ENCODE results near the gene MZF1.

The MZF1 gene

GRCh38 chr19:58559275-58560006 is 13.7 kb downstream of the MZF1 start (continued):
- TF ChIP-seq ZNF521 (tag by site-specific recombination; IDR thresholded peaks at IDR 0.05) (no peak), ZFHX2 (tag by site-specific recombination; conservative IDR thresholded peaks at IDR 0.05) (peak; percentile 91), HOXA7 (CRISPR knock-in tag; IDR thresholded peaks at IDR 0.05; ENCODE audit: borderline replicate concordance) (no peak), ZNF585B (tag by site-specific recombination; IDR thresholded peaks at IDR 0.05) (no peak), ZNF274 (IDR thresholded peaks at IDR 0.05; ENCODE audit: low read length) (no peak), ZNF274 (tag by site-specific recombination; IDR thresholded peaks at IDR 0.05; ENCODE audit: borderline replicate concordance) (no peak), SP7 (tag by site-specific recombination; IDR thresholded peaks at IDR 0.05) (peak; percentile 80; the same call in 1 of the 2 replicates), ZNF639 (tag by site-specific recombination; IDR thresholded peaks at IDR 0.05) (0 out of 2 replicates have a peak, but pooled peaks have one; percentile 69), ZNF776 (tag by site-specific recombination; IDR thresholded peaks at IDR 0.05; ENCODE audit: borderline replicate concordance) (no peak), ZNF138 (tag by site-specific recombination; IDR thresholded peaks at IDR 0.05; ENCODE audit: borderline replicate concordance) (no peak), ZNF221 (tag by site-specific recombination; IDR thresholded peaks at IDR 0.05; ENCODE audit: borderline replicate concordance) (no peak), ZNF404 (tag by site-specific recombination; IDR thresholded peaks at IDR 0.05) (no peak), ZNF155 (tag by site-specific recombination; IDR thresholded peaks at IDR 0.05) (no peak), IKZF3 (tag by site-specific recombination; IDR thresholded peaks at IDR 0.05) (no peak; the same call in 1 of the 2 replicates), ZNF202 (tag by site-specific recombination; IDR thresholded peaks at IDR 0.05; ENCODE audit: borderline replicate concordance) (no peak), ZNF362 (tag by site-specific recombination; IDR thresholded peaks at IDR 0.05) (no peak), ZNF26 (tag by site-specific recombination; IDR thresholded peaks at IDR 0.05) (no peak), ZNF292 (tag by site-specific recombination; IDR thresholded peaks at IDR 0.05; ENCODE audit: borderline replicate concordance, low read depth) (no peak)
- TF ChIP-seq, protein P1, sequence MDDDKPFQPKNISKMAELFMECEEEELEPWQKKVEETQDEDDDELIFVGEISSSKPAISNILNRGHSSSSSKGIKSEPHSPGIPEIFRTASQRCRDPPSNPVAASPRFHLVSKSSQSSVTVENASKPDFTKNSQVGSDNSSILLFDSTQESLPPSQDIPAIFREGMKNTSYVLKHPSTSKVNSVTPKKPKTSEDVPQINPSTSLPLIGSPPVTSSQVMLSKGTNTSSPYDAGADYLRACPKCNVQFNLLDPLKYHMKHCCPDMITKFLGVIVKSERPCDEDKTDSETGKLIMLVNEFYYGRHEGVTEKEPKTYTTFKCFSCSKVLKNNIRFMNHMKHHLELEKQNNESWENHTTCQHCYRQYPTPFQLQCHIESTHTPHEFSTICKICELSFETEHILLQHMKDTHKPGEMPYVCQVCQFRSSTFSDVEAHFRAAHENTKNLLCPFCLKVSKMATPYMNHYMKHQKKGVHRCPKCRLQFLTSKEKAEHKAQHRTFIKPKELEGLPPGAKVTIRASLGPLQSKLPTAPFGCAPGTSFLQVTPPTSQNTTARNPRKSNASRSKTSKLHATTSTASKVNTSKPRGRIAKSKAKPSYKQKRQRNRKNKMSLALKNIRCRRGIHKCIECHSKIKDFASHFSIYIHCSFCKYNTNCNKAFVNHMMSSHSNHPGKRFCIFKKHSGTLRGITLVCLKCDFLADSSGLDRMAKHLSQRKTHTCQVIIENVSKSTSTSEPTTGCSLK (tag by site-specific recombination; IDR thresholded peaks at IDR 0.05), result no peak
- TF ChIP-seq, protein P2, sequence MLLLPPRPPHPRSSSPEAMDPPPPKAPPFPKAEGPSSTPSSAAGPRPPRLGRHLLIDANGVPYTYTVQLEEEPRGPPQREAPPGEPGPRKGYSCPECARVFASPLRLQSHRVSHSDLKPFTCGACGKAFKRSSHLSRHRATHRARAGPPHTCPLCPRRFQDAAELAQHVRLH (tag by site-specific recombination; IDR thresholded peaks at IDR 0.05), result peak; percentile 86
- TF ChIP-seq, protein P3, sequence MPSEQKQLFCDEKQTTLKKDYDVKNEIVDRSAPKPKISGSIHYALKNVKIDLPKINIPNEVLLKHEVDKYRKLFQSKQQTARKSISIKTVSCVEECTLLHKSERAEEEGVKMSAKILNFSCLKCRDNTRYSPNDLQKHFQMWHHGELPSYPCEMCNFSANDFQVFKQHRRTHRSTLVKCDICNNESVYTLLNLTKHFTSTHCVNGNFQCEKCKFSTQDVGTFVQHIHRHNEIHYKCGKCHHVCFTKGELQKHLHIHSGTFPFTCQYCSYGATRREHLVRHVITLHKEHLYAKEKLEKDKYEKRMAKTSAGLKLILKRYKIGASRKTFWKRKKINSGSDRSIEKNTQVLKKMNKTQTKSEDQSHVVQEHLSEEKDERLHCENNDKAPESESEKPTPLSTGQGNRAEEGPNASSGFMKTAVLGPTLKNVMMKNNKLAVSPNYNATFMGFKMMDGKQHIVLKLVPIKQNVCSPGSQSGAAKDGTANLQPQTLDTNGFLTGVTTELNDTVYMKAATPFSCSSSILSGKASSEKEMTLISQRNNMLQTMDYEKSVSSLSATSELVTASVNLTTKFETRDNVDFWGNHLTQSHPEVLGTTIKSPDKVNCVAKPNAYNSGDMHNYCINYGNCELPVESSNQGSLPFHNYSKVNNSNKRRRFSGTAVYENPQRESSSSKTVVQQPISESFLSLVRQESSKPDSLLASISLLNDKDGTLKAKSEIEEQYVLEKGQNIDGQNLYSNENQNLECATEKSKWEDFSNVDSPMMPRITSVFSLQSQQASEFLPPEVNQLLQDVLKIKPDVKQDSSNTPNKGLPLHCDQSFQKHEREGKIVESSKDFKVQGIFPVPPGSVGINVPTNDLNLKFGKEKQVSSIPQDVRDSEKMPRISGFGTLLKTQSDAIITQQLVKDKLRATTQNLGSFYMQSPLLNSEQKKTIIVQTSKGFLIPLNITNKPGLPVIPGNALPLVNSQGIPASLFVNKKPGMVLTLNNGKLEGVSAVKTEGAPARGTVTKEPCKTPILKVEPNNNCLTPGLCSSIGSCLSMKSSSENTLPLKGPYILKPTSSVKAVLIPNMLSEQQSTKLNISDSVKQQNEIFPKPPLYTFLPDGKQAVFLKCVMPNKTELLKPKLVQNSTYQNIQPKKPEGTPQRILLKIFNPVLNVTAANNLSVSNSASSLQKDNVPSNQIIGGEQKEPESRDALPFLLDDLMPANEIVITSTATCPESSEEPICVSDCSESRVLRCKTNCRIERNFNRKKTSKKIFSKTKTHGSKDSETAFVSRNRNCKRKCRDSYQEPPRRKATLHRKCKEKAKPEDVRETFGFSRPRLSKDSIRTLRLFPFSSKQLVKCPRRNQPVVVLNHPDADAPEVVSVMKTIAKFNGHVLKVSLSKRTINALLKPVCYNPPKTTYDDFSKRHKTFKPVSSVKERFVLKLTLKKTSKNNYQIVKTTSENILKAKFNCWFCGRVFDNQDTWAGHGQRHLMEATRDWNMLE (tag by site-specific recombination; conservative IDR thresholded peaks at IDR 0.05; ENCODE audit: low read depth), result peak; percentile 66
- TF ChIP-seq, protein P4, sequence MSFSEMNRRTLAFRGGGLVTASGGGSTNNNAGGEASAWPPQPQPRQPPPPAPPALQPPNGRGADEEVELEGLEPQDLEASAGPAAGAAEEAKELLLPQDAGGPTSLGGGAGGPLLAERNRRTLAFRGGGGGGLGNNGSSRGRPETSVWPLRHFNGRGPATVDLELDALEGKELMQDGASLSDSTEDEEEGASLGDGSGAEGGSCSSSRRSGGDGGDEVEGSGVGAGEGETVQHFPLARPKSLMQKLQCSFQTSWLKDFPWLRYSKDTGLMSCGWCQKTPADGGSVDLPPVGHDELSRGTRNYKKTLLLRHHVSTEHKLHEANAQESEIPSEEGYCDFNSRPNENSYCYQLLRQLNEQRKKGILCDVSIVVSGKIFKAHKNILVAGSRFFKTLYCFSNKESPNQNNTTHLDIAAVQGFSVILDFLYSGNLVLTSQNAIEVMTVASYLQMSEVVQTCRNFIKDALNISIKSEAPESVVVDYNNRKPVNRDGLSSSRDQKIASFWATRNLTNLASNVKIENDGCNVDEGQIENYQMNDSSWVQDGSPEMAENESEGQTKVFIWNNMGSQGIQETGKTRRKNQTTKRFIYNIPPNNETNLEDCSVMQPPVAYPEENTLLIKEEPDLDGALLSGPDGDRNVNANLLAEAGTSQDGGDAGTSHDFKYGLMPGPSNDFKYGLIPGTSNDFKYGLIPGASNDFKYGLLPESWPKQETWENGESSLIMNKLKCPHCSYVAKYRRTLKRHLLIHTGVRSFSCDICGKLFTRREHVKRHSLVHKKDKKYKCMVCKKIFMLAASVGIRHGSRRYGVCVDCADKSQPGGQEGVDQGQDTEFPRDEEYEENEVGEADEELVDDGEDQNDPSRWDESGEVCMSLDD (tag by site-specific recombination; IDR thresholded peaks at IDR 0.05), result peak; percentile 89
